Measurements from ENCODE around the gene DLEC1. TPM values are rescaled to one million over a fixed set of nuclear protein-coding genes. Genes with fewer than 3 reads are reported as not detected.

The DLEC1 gene
- total and polyA plus RNA-seq, 2 donors from 2014 or later = 0.52 to 3.3 TPM

GRCh38 chr3:38015984-38016383 is 23.0 kb upstream of the DLEC1 start:
- no peak for FAIRE-seq
- DNase-seq = no peak
- TF ChIP-seq CTCF (IDR thresholded peaks at IDR 0.05; ENCODE audit: borderline replicate concordance, extremely low read depth, insufficient read depth) = no peak
- Histone ChIP-seq H3K27me3 (ENCODE audit: control insufficient read depth, insufficient read depth, low read length) (no peaks in the 10 kb centered on the region), H3K4me3 (ENCODE audit: low read length in 3 of 3) (no peak overlapping the region), H3K9ac (ENCODE audit: low read length in 3 of 3) (no peak overlapping the region), H3K36me3 (ENCODE audit: control insufficient read depth in 2 of 3, insufficient read depth in 3 of 3, low read length in 3 of 3) (peaks cover 8 to 21% (median 10%) of the 10 kb centered on the region in 3 donors), H3K27ac (ENCODE audit: low read depth in 2 of 2, low read length in 2 of 2) (no peak overlapping the region), H3K4me1 (ENCODE audit: control insufficient read depth in 2 of 3, insufficient read depth in 2 of 3, low read depth in 1 of 3, low read length in 3 of 3) (no peaks in the 10 kb centered on the region), H3K9me3 (ENCODE audit: control insufficient read depth in 2 of 3, insufficient read depth in 1 of 3, low read length in 3 of 3) (no peaks in the 10 kb centered on the region)
- intact Hi-C loops (cut with DNase I) = no loop called here

GRCh38 chr3:38016410-38016809 is 22.6 kb upstream of the DLEC1 start:
- peaks cover 8 to 19% (median 10%) of the 10 kb centered on the region in 3 donors for H3K36me3 ChIP-seq (ENCODE audit: control insufficient read depth in 2 of 3, insufficient read depth in 3 of 3, low read length in 3 of 3)
- no peaks in the 10 kb centered on the region for H3K27me3 ChIP-seq (ENCODE audit: control insufficient read depth, insufficient read depth, low read length)
- intact Hi-C loops (cut with DNase I) = no loop called here
- no peaks in the 10 kb centered on the region for H3K4me1 ChIP-seq (ENCODE audit: control insufficient read depth in 2 of 3, insufficient read depth in 2 of 3, low read depth in 1 of 3, low read length in 3 of 3)
- no peak overlapping the region for H3K27ac ChIP-seq (ENCODE audit: low read depth in 2 of 2, low read length in 2 of 2)
- H3K4me3 ChIP-seq (ENCODE audit: low read length in 3 of 3) = no peak overlapping the region
- no peak overlapping the region for H3K9ac ChIP-seq (ENCODE audit: low read length in 3 of 3)
- FAIRE-seq = no peak
- no peaks in the 10 kb centered on the region for H3K9me3 ChIP-seq (ENCODE audit: control insufficient read depth in 2 of 3, insufficient read depth in 1 of 3, low read length in 3 of 3)
- TF ChIP-seq CTCF (IDR thresholded peaks at IDR 0.05; ENCODE audit: borderline replicate concordance, extremely low read depth, insufficient read depth) = no peak
- DNase-seq = peak in 1 of 5 donors; percentile 46

GRCh38 chr3:38016847-38017444 is 22.1 kb upstream of the DLEC1 start:
- TF ChIP-seq CTCF (IDR thresholded peaks at IDR 0.05; ENCODE audit: borderline replicate concordance, extremely low read depth, insufficient read depth) = no peak
- peaks cover 8 to 19% (median 10%) of the 10 kb centered on the region in 3 donors for H3K36me3 ChIP-seq (ENCODE audit: control insufficient read depth in 2 of 3, insufficient read depth in 3 of 3, low read length in 3 of 3)
- intact Hi-C loops (cut with DNase I) = no loop called here
- no peak overlapping the region for H3K9ac ChIP-seq (ENCODE audit: low read length in 3 of 3)
- H3K4me3 ChIP-seq (ENCODE audit: low read length in 3 of 3) = no peak overlapping the region
- no peaks in the 10 kb centered on the region for H3K4me1 ChIP-seq (ENCODE audit: control insufficient read depth in 2 of 3, insufficient read depth in 2 of 3, low read depth in 1 of 3, low read length in 3 of 3)
- H3K9me3 ChIP-seq (ENCODE audit: control insufficient read depth in 2 of 3, insufficient read depth in 1 of 3, low read length in 3 of 3) = no peaks in the 10 kb centered on the region
- H3K27me3 ChIP-seq (ENCODE audit: control insufficient read depth, insufficient read depth, low read length) = no peaks in the 10 kb centered on the region
- FAIRE-seq (no peak), DNase-seq (peak in 1 of 5 donors; percentile 25)
- H3K27ac ChIP-seq (ENCODE audit: low read depth in 2 of 2, low read length in 2 of 2) = no peak overlapping the region

Data from kidney (tissue), 14 donors.